Left lung (tissue), 10 donors: ENCODE results near the gene DIPK1B. TPM values are rescaled to one million over a fixed set of nuclear protein-coding genes. Genes with fewer than 3 reads are reported as not detected.
A peak's percentile ranks its signal among the peaks of the same experiment; 100 is the strongest.

ENCODE experiments used
- ATAC-seq: fragments of 200-7000 bp; cut with Tn5 transposase; one replicate; pipeline ENCODE4 v1.9.1; 2020; ENCODE audit warnings: moderate library complexity
- DNase-seq, 4 donors: peaks; one replicate each; pipeline ENCODE4 v3.0.0-alpha.2; 2013 to 2020
- H3K27ac ChIP-seq, 2 donors: fragments of 200-600 bp; sonication (generic) in 1 of 2; one replicate each; pipeline versions ENCODE4 v1.5.0 to v1.8.0; 2020 to 2021
- H3K27me3 ChIP-seq, 2 donors: fragments of 200-600 bp; sonication (generic) in 1 of 2; one replicate each; pipeline versions ENCODE4 v1.5.0 to v1.8.0; 2020 to 2021
- H3K36me3 ChIP-seq, 2 donors: fragments of 200-600 bp; sonication (generic) in 1 of 2; one replicate each; pipeline versions ENCODE4 v1.5.0 to v1.8.0; 2020 to 2021
- H3K4me1 ChIP-seq, 2 donors: fragments of 200-600 bp; one replicate each; pipeline ENCODE4 v1.8.0; 2021
- H3K4me3 ChIP-seq, 2 donors: fragments of 200-600 bp; sonication (generic) in 1 of 2; one replicate each; pipeline versions ENCODE4 v1.5.0 to v1.8.0; 2020 to 2021; ENCODE audit warnings: mild to moderate bottlenecking in 1 of 2
- H3K9me3 ChIP-seq, 2 donors: fragments of 200-600 bp; sonication (generic) in 1 of 2; one replicate each; pipeline versions ENCODE4 v1.5.0 to v1.8.0; 2020 to 2021
- intact Hi-C, 2 donors: fragments of 100-400 bp; cut with DNase I; formaldehyde crosslinking; loops; one replicate each; pipeline versions ENCODE4 v1.11.2 to v1.14.2; 2022
- polyA plus RNA-seq, 6 donors: library from polyadenylated mRNA; unstranded; fragments of 120-200 nt; gene quantifications; one replicate each; pipeline ENCODE4 v1.2.1, GENCODE V29; 2013; ENCODE audit not compliant: insufficient read length in 6 of 6
- total RNA-seq, 2 donors: library from RNA; stranded (reverse); fragmentation: NEBNext Ultra II Directional; extraction: Animal tissue kit (Norgen Biotek cat#: 25700); gene quantifications; one replicate each; pipeline ENCODE4 v1.2.1, GENCODE V29; 2021
- TF ChIP-seq, protein P1 (sequence below), 2 donors: fragments of 200-600 bp; sonication (generic) in 1 of 2; IDR thresholded peaks; one replicate each; pipeline versions ENCODE4 v1.5.0 to v1.8.0; 2021; ENCODE audit warnings: antibody characterized with exemption in 2 of 2
- donor health status: DM: no; HTN: yes; CAD: no.
- donor health status: DM: no; HTN: no; CAD: no.

The DIPK1B gene
- total and polyA plus RNA-seq, 8 donors, result 12.6 to 37.4 (median 28.6) TPM

DNA sequence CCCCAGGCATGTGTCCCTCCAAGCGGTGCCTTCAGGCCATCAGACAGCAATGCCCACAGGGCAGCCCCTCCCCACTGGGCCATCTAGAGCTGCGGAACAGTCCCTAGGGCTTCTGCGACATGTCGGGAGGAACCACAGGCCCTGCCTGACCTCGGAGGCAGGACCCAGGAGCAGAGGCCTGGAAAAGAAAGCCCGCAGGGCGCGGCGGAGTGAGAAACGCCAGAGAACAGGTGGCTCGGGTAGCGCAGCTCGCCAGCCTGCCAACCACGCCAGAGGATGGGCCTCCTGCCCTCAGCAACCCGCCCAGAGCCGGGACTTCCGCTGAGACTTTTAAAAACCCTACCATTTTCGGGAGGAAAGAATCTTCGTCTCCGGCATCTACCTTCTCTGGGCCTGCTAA, 45.0 kb downstream of the DIPK1B start:
- TF ChIP-seq, protein P1, sequence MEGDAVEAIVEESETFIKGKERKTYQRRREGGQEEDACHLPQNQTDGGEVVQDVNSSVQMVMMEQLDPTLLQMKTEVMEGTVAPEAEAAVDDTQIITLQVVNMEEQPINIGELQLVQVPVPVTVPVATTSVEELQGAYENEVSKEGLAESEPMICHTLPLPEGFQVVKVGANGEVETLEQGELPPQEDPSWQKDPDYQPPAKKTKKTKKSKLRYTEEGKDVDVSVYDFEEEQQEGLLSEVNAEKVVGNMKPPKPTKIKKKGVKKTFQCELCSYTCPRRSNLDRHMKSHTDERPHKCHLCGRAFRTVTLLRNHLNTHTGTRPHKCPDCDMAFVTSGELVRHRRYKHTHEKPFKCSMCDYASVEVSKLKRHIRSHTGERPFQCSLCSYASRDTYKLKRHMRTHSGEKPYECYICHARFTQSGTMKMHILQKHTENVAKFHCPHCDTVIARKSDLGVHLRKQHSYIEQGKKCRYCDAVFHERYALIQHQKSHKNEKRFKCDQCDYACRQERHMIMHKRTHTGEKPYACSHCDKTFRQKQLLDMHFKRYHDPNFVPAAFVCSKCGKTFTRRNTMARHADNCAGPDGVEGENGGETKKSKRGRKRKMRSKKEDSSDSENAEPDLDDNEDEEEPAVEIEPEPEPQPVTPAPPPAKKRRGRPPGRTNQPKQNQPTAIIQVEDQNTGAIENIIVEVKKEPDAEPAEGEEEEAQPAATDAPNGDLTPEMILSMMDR (IDR thresholded peaks at IDR 0.05), result no peak
- peak in 1 of 4 donors; percentile 43 for DNase-seq
- ATAC-seq, result no peak

DNA sequence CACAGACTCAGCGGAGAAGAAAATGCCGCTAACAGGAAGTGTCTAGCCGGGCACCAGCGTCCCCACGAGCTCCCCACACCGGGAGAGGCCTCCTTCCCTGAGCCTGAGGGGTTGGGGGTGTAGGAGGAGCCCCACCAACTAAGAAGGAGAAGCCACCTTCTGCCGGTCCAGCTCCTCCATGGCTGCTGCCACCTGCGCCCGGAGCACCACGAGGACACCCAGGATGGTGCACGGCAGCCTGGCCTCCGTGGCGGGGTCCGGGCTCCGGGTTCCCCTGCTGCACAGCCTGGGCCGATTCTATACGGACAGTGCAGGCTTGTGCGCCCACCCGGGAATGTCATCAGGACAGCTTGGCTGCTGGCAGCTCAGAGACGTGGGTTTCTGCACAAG, 45.4 kb downstream of the DIPK1B start:
- Histone ChIP-seq H3K4me3 (no peak overlapping the region), H3K27ac (no peak overlapping the region), H3K4me1 (no peaks in the 10 kb centered on the region), H3K9me3 (peaks cover 0 to 1% of the 10 kb centered on the region in 2 donors), H3K36me3 (no peaks in the 10 kb centered on the region), H3K27me3 (peaks cover 0 to 38% of the 10 kb centered on the region in 2 donors)
- intact Hi-C loops, result no loop called here
- no peak for ATAC-seq
- peak in 1 of 4 donors; percentile 71 for DNase-seq
- TF ChIP-seq, protein P1 (IDR thresholded peaks at IDR 0.05), result no peak

More for the DNA sequence above, 45.0 kb downstream of the DIPK1B start:
- Histone ChIP-seq H3K36me3 (no peaks in the 10 kb centered on the region), H3K4me3 (no peak overlapping the region), H3K27me3 (peaks cover 0 to 34% of the 10 kb centered on the region in 2 donors), H3K27ac (no peak overlapping the region), H3K9me3 (peaks cover 0 to 4% of the 10 kb centered on the region in 2 donors), H3K4me1 (no peaks in the 10 kb centered on the region)
- intact Hi-C loops, result no loop called here

DNA sequence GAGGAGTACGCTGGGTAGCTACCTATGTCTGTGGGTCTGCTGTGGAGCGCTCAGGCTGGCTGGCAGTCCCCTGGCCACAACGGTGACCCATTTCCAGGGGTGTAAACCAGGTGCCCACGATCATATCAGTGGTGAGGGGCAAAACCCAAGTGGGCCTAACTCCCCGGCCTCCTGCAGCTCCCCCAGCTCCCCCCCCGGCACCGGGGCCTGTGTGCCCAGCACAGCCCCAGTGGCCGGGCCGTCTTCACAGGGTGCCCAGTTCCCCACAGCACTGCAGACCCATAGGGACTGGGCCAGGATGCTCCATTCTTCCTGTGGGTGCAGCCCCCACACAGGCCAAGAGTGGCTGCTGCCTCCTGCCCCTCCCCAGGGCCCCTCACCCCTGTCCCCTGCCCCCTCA, 46.6 kb downstream of the DIPK1B start:
- ATAC-seq, result no peak
- Histone ChIP-seq H3K27me3 (peaks cover 0 to 48% of the 10 kb centered on the region in 2 donors), H3K4me1 (no peaks in the 10 kb centered on the region), H3K36me3 (no peaks in the 10 kb centered on the region), H3K4me3 (no peak overlapping the region), H3K27ac (no peak overlapping the region), H3K9me3 (peaks cover 0 to 1% of the 10 kb centered on the region in 2 donors)
- intact Hi-C loops, result no loop called here
- TF ChIP-seq, protein P1 (IDR thresholded peaks at IDR 0.05), result no peak
- DNase-seq, result peak in 1 of 4 donors; percentile 67

DNA sequence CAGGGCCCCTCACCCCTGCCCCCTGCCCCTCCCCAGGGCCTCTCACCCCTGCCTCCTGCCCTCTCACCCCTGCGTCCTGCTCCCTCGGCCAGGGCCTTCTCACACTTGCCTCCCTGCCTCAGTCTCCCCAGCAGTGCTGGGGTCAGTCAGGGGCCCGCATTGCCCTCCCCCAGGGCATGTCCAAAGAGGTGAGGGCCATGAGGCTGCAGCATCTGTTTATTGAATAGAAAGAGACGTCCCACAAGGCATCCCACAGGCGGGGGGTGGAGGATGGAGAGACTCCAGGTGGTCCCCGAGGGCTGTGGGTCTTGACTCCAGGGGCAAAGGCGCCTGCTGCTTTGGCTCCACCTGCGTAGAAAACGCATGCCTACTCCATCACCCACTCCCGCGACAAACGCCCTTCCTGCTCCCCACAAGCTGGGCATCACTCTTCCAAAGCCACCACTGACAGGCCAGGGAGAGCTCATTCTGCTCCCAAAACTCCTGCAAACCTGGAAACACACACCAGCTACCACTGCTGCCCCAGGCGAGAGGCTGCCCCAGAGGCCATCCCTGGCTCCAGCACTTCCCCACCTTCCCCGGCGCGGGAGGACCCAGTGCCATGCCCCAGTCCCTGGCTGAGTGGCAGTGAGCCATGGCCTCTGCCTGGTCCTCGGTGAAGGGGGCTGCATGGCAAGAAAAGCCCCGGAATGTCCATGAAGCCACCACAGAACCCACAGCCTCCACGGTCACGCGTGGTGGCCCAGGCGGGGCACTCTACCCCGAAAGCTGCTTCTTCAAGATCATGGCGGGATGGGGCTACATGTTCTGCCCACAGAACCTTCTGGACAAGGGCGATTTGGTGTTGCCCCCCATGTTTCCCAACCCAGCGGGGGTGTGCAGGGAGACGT, 47.3 kb downstream of the DIPK1B start:
- TF ChIP-seq, protein P1 (IDR thresholded peaks at IDR 0.05), result no peak
- H3K4me1 ChIP-seq, result no peaks in the 10 kb centered on the region
- no peak for ATAC-seq
- peaks cover 0 to 48% of the 10 kb centered on the region in 2 donors for H3K27me3 ChIP-seq
- H3K9me3 ChIP-seq, result peaks cover 0 to 1% of the 10 kb centered on the region in 2 donors
- peak in 1 of 4 donors; percentile 58 for DNase-seq
- H3K36me3 ChIP-seq, result no peaks in the 10 kb centered on the region
- intact Hi-C loops, result no loop called here
- H3K4me3 ChIP-seq, result no peak overlapping the region
- H3K27ac ChIP-seq, result no peak overlapping the region

DNA sequence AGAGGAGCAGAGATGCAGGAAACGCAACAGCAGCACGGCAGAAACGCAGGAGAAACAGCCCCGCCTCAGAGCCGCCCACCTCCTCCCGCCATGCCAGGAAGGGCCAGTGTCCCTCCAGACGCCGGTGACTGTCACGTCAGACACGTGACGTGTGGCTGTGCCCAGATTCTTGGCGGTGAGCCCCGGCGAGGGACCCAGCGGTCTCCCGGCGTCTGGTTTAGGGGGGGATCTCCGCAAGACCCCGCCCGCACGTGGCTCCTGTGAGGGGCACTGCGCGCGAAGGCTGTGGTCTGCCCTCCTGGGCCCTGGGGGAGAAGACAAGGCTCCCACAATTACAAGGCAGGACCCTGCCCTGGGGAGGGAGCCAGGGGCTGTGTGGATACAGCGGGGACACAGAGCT, 48.1 kb downstream of the DIPK1B start:
- Histone ChIP-seq H3K27ac (no peak overlapping the region), H3K27me3 (peaks cover 0 to 42% of the 10 kb centered on the region in 2 donors), H3K4me1 (no peaks in the 10 kb centered on the region), H3K36me3 (no peaks in the 10 kb centered on the region), H3K9me3 (peaks cover 0 to 1% of the 10 kb centered on the region in 2 donors), H3K4me3 (no peak overlapping the region)
- peak in 1 of 4 donors; percentile 72 for DNase-seq
- ATAC-seq, result no peak
- intact Hi-C loops, result no loop called here
- TF ChIP-seq, protein P1 (IDR thresholded peaks at IDR 0.05), result no peak
